K562 (cell line): ENCODE data around the gene TEFM. TPM values are rescaled to one million over a fixed set of nuclear protein-coding genes. Genes with fewer than 3 reads are reported as not detected.
A peak's percentile ranks its signal among the peaks of the same experiment; 100 is the strongest.

Experiments used
- ARHGAP35 ChIP-seq: fragments of 450-650 bp; IDR thresholded peaks from 2 replicates; pipeline ENCODE4 v1.6.1; 2018; ENCODE audit not compliant: partially characterized antibody
- DLX4 ChIP-seq: fragments of 250-450 bp; sonication (Bioruptor Pico); IDR thresholded peaks from 2 replicates; pipeline ENCODE4 v1.6.1; 2021; ENCODE audit warnings: mild to moderate bottlenecking
- HMGXB4 ChIP-seq: sonication (generic); formaldehyde crosslinking; IDR thresholded peaks from 2 replicates; pipeline ENCODE4 v1.8.1; 2023; ENCODE audit warnings: mild to moderate bottlenecking, missing genetic modification reagents
- MTA2 ChIP-seq: fragments of 450-650 bp; IDR thresholded peaks from 2 replicates; pipeline ENCODE4 v1.6.1; 2016; ENCODE audit warnings: low read depth
- RERE ChIP-seq: sonication (generic); formaldehyde crosslinking; IDR thresholded peaks from 2 replicates; pipeline ENCODE4 v1.8.0; 2023; ENCODE audit warnings: missing genetic modification reagents, mild to moderate bottlenecking, borderline replicate concordance
- USF1 ChIP-seq: sonication (generic); formaldehyde crosslinking; IDR thresholded peaks from 2 replicates; pipeline ENCODE4 v1.9.0; 2022; ENCODE audit warnings: mild to moderate bottlenecking, missing genetic modification reagents
- ZC3H4 ChIP-seq: sonication (generic); formaldehyde crosslinking; IDR thresholded peaks from 2 replicates; pipeline ENCODE4 v1.9.0; 2021; ENCODE audit warnings: missing genetic modification reagents, borderline replicate concordance
- ZNF318 ChIP-seq, 2 experiments: fragments of 450-650 bp; IDR thresholded peaks; 2 replicates each; pipeline ENCODE4 v1.6.1; 2016; ENCODE audit warnings: mild to moderate bottlenecking in 2 of 2, borderline replicate concordance in 1 of 2, low read depth in 1 of 2, moderate library complexity in 1 of 2
- ZNF780A ChIP-seq: fragments of 250-450 bp; sonication (Bioruptor Pico); IDR thresholded peaks from 2 replicates; pipeline ENCODE4 v1.5.0; 2021; ENCODE audit warnings: mild to moderate bottlenecking
- polyA plus RNA-seq, 8 experiments: library from polyadenylated mRNA; depleted of rRNA in 4 of 8; stranded (reverse) in 5 of 8; unstranded in 3 of 8; fragments of >200 nt; fragmentation: Nextera tagmentation in 2 of 8; fragmentation: Illumina TruSeq in 1 of 8; extraction: Ambion mirVana in 2 of 8; extraction: Trizol in 1 of 8; gene quantifications; 2 replicates each; pipeline versions ENCODE4 v1.2.1 to v1.2.3, GENCODE V29; 2011 to 2014; ENCODE audit warnings: inconsistent platforms in 1 of 8, missing spikeins in 1 of 8
- total RNA-seq, 7 experiments: library from RNA; depleted of rRNA in 6 of 7; stranded (reverse); fragments of >200 nt in 6 of 7; fragmentation: Illumina TruSeq in 2 of 7; extraction: Trizol in 2 of 7; gene quantifications; 2 replicates each; pipeline versions ENCODE4 v1.2.1 to v1.2.3, GENCODE V29; 2011 to 2021; ENCODE audit warnings: low replicate concordance in 1 of 7

TEFM gene
- total and polyA plus RNA-seq, 9 of the 15 experiments (the other 6 are each of a cell fraction or from before 2014, with no cell fraction given): 12.5 to 60.3 (median 23.3) TPM

GRCh38 chr17:30906101-30906911 is at the start of gene TEFM (continued):
- TF ChIP-seq USF1 (CRISPR knock-in tag): no peak
- no peak for TF ChIP-seq ARHGAP35
- TF ChIP-seq HMGXB4 (CRISPR knock-in tag): peak; percentile 81; the same call in 1 of the 2 replicates
- no peak for TF ChIP-seq DLX4
- TF ChIP-seq MTA2: no peak; the same call in 1 of the 2 replicates
- TF ChIP-seq ZNF780A (CRISPR knock-in tag): no peak
- no peak for TF ChIP-seq RERE
- TF ChIP-seq ZNF318 (IDR thresholded peaks at IDR 0.05; ENCODE audit: borderline replicate concordance in 1 of 2, low read depth in 1 of 2): no peak
- TF ChIP-seq ZC3H4: no peak
